ENCODE measurements around the gene BEND7. TPM values are rescaled to one million over a fixed set of nuclear protein-coding genes. Genes with fewer than 3 reads are reported as not detected.
A peak's percentile ranks its signal among the peaks of the same experiment; 100 is the strongest.
"Not testable (repeated sequence)": the region's sequence is repeated elsewhere in the genome, so short reads cannot be mapped to it uniquely, and the experiment has no call there.

BEND7 gene
- total and polyA plus RNA-seq, 9 donors: 5.0 to 7.3 (median 6.1) TPM

GRCh38 chr10:13550802-13551201, 22.0 kb upstream of the BEND7 start:
- Histone ChIP-seq H3K9me3 (replicated peaks; ENCODE audit: control insufficient read depth, low read depth, low read length) (peaks cover 2% of the 10 kb centered on the region), H3K36me3 (ENCODE audit: control insufficient read depth, insufficient read depth, low read length) (no peaks in the 10 kb centered on the region), H3K4me1 (ENCODE audit: control insufficient read depth, insufficient read depth, low read length) (no peaks in the 10 kb centered on the region), H3K27ac (ENCODE audit: low read length) (no peak overlapping the region), H3K27me3 (ENCODE audit: control insufficient read depth, insufficient read depth, low read length) (no peaks in the 10 kb centered on the region), H3K4me3 (ENCODE audit: low read length) (no peak overlapping the region)
- no CpG with 5 or more reads among the region's 2 CpGs for WGBS (ENCODE audit: insufficient coverage)
- no peak for DNase-seq

GRCh38 chr10:13542533-13542932, 13.7 kb upstream of the BEND7 start:
- H3K4me1 ChIP-seq (ENCODE audit: control insufficient read depth, insufficient read depth, low read length): no peaks in the 10 kb centered on the region
- peaks cover 8% of the 10 kb centered on the region for H3K27me3 ChIP-seq (ENCODE audit: control insufficient read depth, insufficient read depth, low read length)
- 100% methylated on average over 1 of the region's 5 CpGs for WGBS (ENCODE audit: insufficient coverage)

GRCh38 chr10:13537985-13538384, 9.2 kb upstream of the BEND7 start:
- 81% methylated on average over 5 of the region's 9 CpGs for WGBS (ENCODE audit: insufficient coverage)

More at GRCh38 chr10:13542533-13542932, 13.7 kb upstream of the BEND7 start:
- H3K4me3 ChIP-seq (ENCODE audit: low read length): no peak overlapping the region
- H3K36me3 ChIP-seq (ENCODE audit: control insufficient read depth, insufficient read depth, low read length): no peaks in the 10 kb centered on the region
- no peak overlapping the region for H3K27ac ChIP-seq (ENCODE audit: low read length)
- DNase-seq: no peak
- H3K9me3 ChIP-seq (replicated peaks; ENCODE audit: control insufficient read depth, low read depth, low read length): no peaks in the 10 kb centered on the region

GRCh38 chr10:13536674-13537366, 8.0 kb upstream of the BEND7 start:
- H3K9me3 ChIP-seq (replicated peaks; ENCODE audit: control insufficient read depth, low read depth, low read length): peaks cover 3% of the 10 kb centered on the region
- no peak overlapping the region for H3K4me3 ChIP-seq (ENCODE audit: low read length)
- no peaks in the 10 kb centered on the region for H3K36me3 ChIP-seq (ENCODE audit: control insufficient read depth, insufficient read depth, low read length)
- H3K27me3 ChIP-seq (ENCODE audit: control insufficient read depth, insufficient read depth, low read length): peaks cover 11% of the 10 kb centered on the region
- 56% methylated on average over 9 of the region's 11 CpGs for WGBS (ENCODE audit: insufficient coverage)
- no peak overlapping the region for H3K27ac ChIP-seq (ENCODE audit: low read length)
- H3K4me1 ChIP-seq (ENCODE audit: control insufficient read depth, insufficient read depth, low read length): no peaks in the 10 kb centered on the region
- peak; percentile 52 for DNase-seq

More at GRCh38 chr10:13537985-13538384, 9.2 kb upstream of the BEND7 start:
- not testable (repeated sequence) for H3K4me1 ChIP-seq (ENCODE audit: control insufficient read depth, insufficient read depth, low read length); H3K9me3 ChIP-seq (replicated peaks; ENCODE audit: control insufficient read depth, low read depth, low read length); DNase-seq; H3K4me3 ChIP-seq (ENCODE audit: low read length); H3K36me3 ChIP-seq (ENCODE audit: control insufficient read depth, insufficient read depth, low read length); H3K27ac ChIP-seq (ENCODE audit: low read length)
- H3K27me3 ChIP-seq (ENCODE audit: control insufficient read depth, insufficient read depth, low read length): peaks cover 11% of the 10 kb centered on the region

- H3K9me3 ChIP-seq (replicated peaks; ENCODE audit: control insufficient read depth, low read depth, low read length): peaks cover 3% of the 10 kb centered on the region
- H3K36me3 ChIP-seq (ENCODE audit: control insufficient read depth, insufficient read depth, low read length): no peaks in the 10 kb centered on the region
- no peak for DNase-seq
- peaks cover 3% of the 10 kb centered on the region for H3K27me3 ChIP-seq (ENCODE audit: control insufficient read depth, insufficient read depth, low read length)
- H3K4me3 ChIP-seq (ENCODE audit: low read length): no peak overlapping the region
- no peak overlapping the region for H3K27ac ChIP-seq (ENCODE audit: low read length)
- WGBS (ENCODE audit: insufficient coverage): 93% methylated on average over 3 of the region's 4 CpGs
- no peaks in the 10 kb centered on the region for H3K4me1 ChIP-seq (ENCODE audit: control insufficient read depth, insufficient read depth, low read length)
Measured at GRCh38 chr10:13535346-13535745, 6.5 kb upstream of the BEND7 start.

GRCh38 chr10:13529714-13529973, 830 bp upstream of the BEND7 start:
- H3K9me3 ChIP-seq (replicated peaks; ENCODE audit: control insufficient read depth, low read depth, low read length): no peaks in the 10 kb centered on the region
- WGBS (ENCODE audit: insufficient coverage): 33% methylated on average over 4 of the region's 8 CpGs
- no peak overlapping the region for H3K27ac ChIP-seq (ENCODE audit: low read length)
- peaks cover 7% of the 10 kb centered on the region for H3K4me1 ChIP-seq (ENCODE audit: control insufficient read depth, insufficient read depth, low read length)
- H3K36me3 ChIP-seq (ENCODE audit: control insufficient read depth, insufficient read depth, low read length): no peaks in the 10 kb centered on the region
- no peak for DNase-seq
- peaks cover 14% of the 10 kb centered on the region for H3K27me3 ChIP-seq (ENCODE audit: control insufficient read depth, insufficient read depth, low read length)
- peak overlapping the region; percentile 49 for H3K4me3 ChIP-seq (ENCODE audit: low read length)

- H3K4me1 ChIP-seq (ENCODE audit: control insufficient read depth, insufficient read depth, low read length): peaks cover 7% of the 10 kb centered on the region
- peak overlapping the region; percentile 45 for H3K4me3 ChIP-seq (ENCODE audit: low read length)
- H3K9me3 ChIP-seq (replicated peaks; ENCODE audit: control insufficient read depth, low read depth, low read length): no peaks in the 10 kb centered on the region
- H3K36me3 ChIP-seq (ENCODE audit: control insufficient read depth, insufficient read depth, low read length): peaks cover 2% of the 10 kb centered on the region
- WGBS (ENCODE audit: insufficient coverage): under 1% methylated on average over 104 of the region's 104 CpGs
- peak; percentile 30 for DNase-seq
- no peak overlapping the region for H3K27ac ChIP-seq (ENCODE audit: low read length)
- peaks cover 14% of the 10 kb centered on the region for H3K27me3 ChIP-seq (ENCODE audit: control insufficient read depth, insufficient read depth, low read length)
Measured at GRCh38 chr10:13528123-13528874, 515 bp downstream of the BEND7 start.

GRCh38 chr10:13527864-13528122, 1.0 kb downstream of the BEND7 start:
- H3K9me3 ChIP-seq (replicated peaks; ENCODE audit: control insufficient read depth, low read depth, low read length): no peaks in the 10 kb centered on the region
- peak overlapping the region; percentile 45 for H3K4me3 ChIP-seq (ENCODE audit: low read length)
- H3K36me3 ChIP-seq (ENCODE audit: control insufficient read depth, insufficient read depth, low read length): peaks cover 3% of the 10 kb centered on the region
- peaks cover 14% of the 10 kb centered on the region for H3K27me3 ChIP-seq (ENCODE audit: control insufficient read depth, insufficient read depth, low read length)
- peak; percentile 8 for DNase-seq
- H3K4me1 ChIP-seq (ENCODE audit: control insufficient read depth, insufficient read depth, low read length): peaks cover 7% of the 10 kb centered on the region
- no peak overlapping the region for H3K27ac ChIP-seq (ENCODE audit: low read length)
- WGBS (ENCODE audit: insufficient coverage): no CpG with 5 or more reads among the region's 5 CpGs

GRCh38 chr10:13526948-13527863, 1.6 kb downstream of the BEND7 start:
- peaks cover 14% of the 10 kb centered on the region for H3K27me3 ChIP-seq (ENCODE audit: control insufficient read depth, insufficient read depth, low read length)
- peak overlapping the region; percentile 45 for H3K4me3 ChIP-seq (ENCODE audit: low read length)
- peaks cover 3% of the 10 kb centered on the region for H3K36me3 ChIP-seq (ENCODE audit: control insufficient read depth, insufficient read depth, low read length)
- no peaks in the 10 kb centered on the region for H3K9me3 ChIP-seq (replicated peaks; ENCODE audit: control insufficient read depth, low read depth, low read length)
- DNase-seq: no peak
- no peak overlapping the region for H3K27ac ChIP-seq (ENCODE audit: low read length)
- no CpG with 5 or more reads among the region's 10 CpGs for WGBS (ENCODE audit: insufficient coverage)
- peaks cover 7% of the 10 kb centered on the region for H3K4me1 ChIP-seq (ENCODE audit: control insufficient read depth, insufficient read depth, low read length)

- WGBS (ENCODE audit: insufficient coverage): no CpG with 5 or more reads among the region's 3 CpGs
- DNase-seq: no peak
- Histone ChIP-seq H3K4me3 (ENCODE audit: low read length) (no peak overlapping the region), H3K27ac (ENCODE audit: low read length) (no peak overlapping the region), H3K27me3 (ENCODE audit: control insufficient read depth, insufficient read depth, low read length) (peaks cover 14% of the 10 kb centered on the region), H3K9me3 (replicated peaks; ENCODE audit: control insufficient read depth, low read depth, low read length) (no peaks in the 10 kb centered on the region), H3K36me3 (ENCODE audit: control insufficient read depth, insufficient read depth, low read length) (peaks cover 3% of the 10 kb centered on the region), H3K4me1 (ENCODE audit: control insufficient read depth, insufficient read depth, low read length) (peaks cover 7% of the 10 kb centered on the region)
Measured at GRCh38 chr10:13525663-13526062, 3.2 kb downstream of the BEND7 start.
